Astrocyte (in vitro differentiated cells and primary cell): ENCODE results near the gene EFNA5. TPM values are rescaled to one million over a fixed set of nuclear protein-coding genes. Genes with fewer than 3 reads are reported as not detected.

Source experiments
- DNase-seq: peaks from one replicate; pipeline ENCODE4 v3.0.0-alpha.2; 2010; ENCODE audit warnings: low read depth
- FAIRE-seq: peaks from 2 replicates; lab custom pipeline; 2011; peaks lifted over from hg19 to GRCh38; lab: Jason Lieb, UNC
- H2AFZ ChIP-seq: 2 replicates; pipeline ENCODE4 v1.6.0; 2012; ENCODE audit warnings: low read depth, low read length, inconsistent platforms
- H3K27ac ChIP-seq: 2 replicates; pipeline ENCODE4 v1.5.1; 2011; ENCODE audit warnings: low read depth, low read length, inconsistent platforms
- H3K27me3 ChIP-seq: 2 replicates; pipeline ENCODE4 v1.6.0; 2011; ENCODE audit warnings: low read length, inconsistent platforms; ENCODE audit not compliant: insufficient read depth
- H3K36me3 ChIP-seq: 2 replicates; pipeline ENCODE4 v1.5.1; 2011; ENCODE audit warnings: low read length, inconsistent platforms; ENCODE audit not compliant: insufficient read depth
- H3K4me1 ChIP-seq: 2 replicates; pipeline ENCODE4 v1.5.1; 2011; ENCODE audit warnings: low read length, inconsistent platforms; ENCODE audit not compliant: insufficient read depth
- H3K4me2 ChIP-seq: 2 replicates; pipeline ENCODE4 v1.6.0; 2012; ENCODE audit warnings: low read length, inconsistent platforms
- H3K4me3 ChIP-seq: 2 replicates; pipeline ENCODE4 v1.5.1; 2011; ENCODE audit warnings: low read depth, mild to moderate bottlenecking, low read length, inconsistent platforms; ENCODE audit not compliant: insufficient read depth
- H3K79me2 ChIP-seq: 2 replicates; pipeline ENCODE4 v1.6.0; 2012; ENCODE audit warnings: mild to moderate bottlenecking, low read length, inconsistent platforms; ENCODE audit not compliant: insufficient read depth
- H3K9ac ChIP-seq: 2 replicates; pipeline ENCODE4 v1.6.0; 2012; ENCODE audit warnings: mild to moderate bottlenecking, low read length, inconsistent platforms
- H3K9me3 ChIP-seq: 2 replicates; pipeline ENCODE4 v1.5.1; 2012; ENCODE audit warnings: low read depth, mild to moderate bottlenecking, low read length, inconsistent platforms; ENCODE audit not compliant: insufficient read depth
- H4K20me1 ChIP-seq: 2 replicates; pipeline ENCODE4 v1.6.0; 2012; ENCODE audit warnings: low read length, inconsistent platforms; ENCODE audit not compliant: insufficient read depth
- H3K27ac Mint-ChIP-seq: one replicate; pipeline ENCODE4 v1.8.0; 2021; ENCODE audit warnings: mild to moderate bottlenecking, mixed read lengths; ENCODE audit not compliant: unreplicated experiment
- H3K27me3 Mint-ChIP-seq: one replicate; pipeline ENCODE4 v1.8.0; 2021; ENCODE audit warnings: low read depth, mixed read lengths; ENCODE audit not compliant: unreplicated experiment
- H3K36me3 Mint-ChIP-seq: one replicate; pipeline ENCODE4 v1.8.0; 2021; ENCODE audit warnings: low read depth, mixed read lengths; ENCODE audit not compliant: unreplicated experiment
- H3K4me1 Mint-ChIP-seq: one replicate; pipeline ENCODE4 v1.8.0; 2021; ENCODE audit warnings: low read depth, mixed read lengths; ENCODE audit not compliant: unreplicated experiment
- H3K4me3 Mint-ChIP-seq: one replicate; pipeline ENCODE4 v1.8.0; 2021; ENCODE audit warnings: mild to moderate bottlenecking, moderate library complexity, mixed read lengths; ENCODE audit not compliant: unreplicated experiment
- H3K9me3 Mint-ChIP-seq: one replicate; pipeline ENCODE4 v1.8.0; 2021; ENCODE audit warnings: mild to moderate bottlenecking, mixed read lengths; ENCODE audit not compliant: unreplicated experiment
- CTCF ChIP-seq: IDR thresholded peaks from 2 replicates; pipeline ENCODE4 v1.5.1; 2011; ENCODE audit warnings: low read depth, mild to moderate bottlenecking, inconsistent platforms, low read length, moderate library complexity; ENCODE audit not compliant: insufficient read depth
- EZH2 ChIP-seq: IDR thresholded peaks from 2 replicates; pipeline ENCODE4 v1.6.1; 2012; ENCODE audit warnings: mild to moderate bottlenecking, low read length, inconsistent platforms; ENCODE audit not compliant: insufficient read depth
- total RNA-seq: library from RNA; stranded (reverse); gene quantifications from 2 replicates; pipeline ENCODE4 v1.2.1, GENCODE V29; 2021

Gene EFNA5
- total RNA-seq, 1 donor from 2014 or later = 59.3 TPM

DNA sequence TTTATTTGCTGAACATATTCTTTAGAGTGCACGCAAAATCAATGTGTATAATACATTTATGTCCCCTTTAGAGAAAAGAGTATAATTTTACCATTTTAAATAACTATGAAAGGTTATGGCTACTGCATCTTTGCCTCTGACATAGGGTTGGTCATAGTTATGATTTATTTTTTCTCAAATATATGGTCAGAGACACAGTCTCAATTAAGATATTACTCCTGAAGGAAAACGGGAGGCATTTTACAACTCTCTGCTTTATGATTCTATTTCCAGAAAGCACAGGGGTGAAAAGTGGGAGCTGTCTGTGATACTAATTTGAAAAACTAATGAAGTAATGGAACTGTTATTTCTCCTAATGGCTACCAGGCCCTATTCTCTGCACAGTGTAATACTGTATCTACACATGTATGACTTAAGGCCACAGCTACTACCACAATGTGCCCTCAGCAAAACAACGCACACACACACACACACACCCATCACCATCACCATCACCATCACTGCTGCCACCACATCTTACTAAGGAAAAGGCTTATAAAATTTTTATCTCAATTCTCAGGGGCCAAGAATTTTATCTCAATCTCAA is 262.9 kb downstream of the EFNA5 start:
- H3K27ac ChIP-seq = no peak overlapping the region
- Mint-ChIP-seq H3K4me3 (no peak overlapping the region), H3K27me3 (no peaks in the 10 kb centered on the region), H3K4me1 (peaks cover 19% of the 10 kb centered on the region), H3K27ac (no peak overlapping the region), H3K9me3 (no peaks in the 10 kb centered on the region), H3K36me3 (no peaks in the 10 kb centered on the region)
- no peak overlapping the region for H2AFZ ChIP-seq
- no peaks in the 10 kb centered on the region for H3K79me2 ChIP-seq
- H3K36me3 ChIP-seq = no peaks in the 10 kb centered on the region
- FAIRE-seq (no peak), DNase-seq (no peak)
- TF ChIP-seq EZH2 (no peak), CTCF (no peak)
- H3K4me1 ChIP-seq = no peaks in the 10 kb centered on the region
- H3K27me3 ChIP-seq = no peaks in the 10 kb centered on the region
- H4K20me1 ChIP-seq = no peaks in the 10 kb centered on the region
- no peak overlapping the region for H3K4me2 ChIP-seq
- H3K9ac ChIP-seq = no peak overlapping the region
- no peaks in the 10 kb centered on the region for H3K9me3 ChIP-seq
- H3K4me3 ChIP-seq = no peak overlapping the region

DNA sequence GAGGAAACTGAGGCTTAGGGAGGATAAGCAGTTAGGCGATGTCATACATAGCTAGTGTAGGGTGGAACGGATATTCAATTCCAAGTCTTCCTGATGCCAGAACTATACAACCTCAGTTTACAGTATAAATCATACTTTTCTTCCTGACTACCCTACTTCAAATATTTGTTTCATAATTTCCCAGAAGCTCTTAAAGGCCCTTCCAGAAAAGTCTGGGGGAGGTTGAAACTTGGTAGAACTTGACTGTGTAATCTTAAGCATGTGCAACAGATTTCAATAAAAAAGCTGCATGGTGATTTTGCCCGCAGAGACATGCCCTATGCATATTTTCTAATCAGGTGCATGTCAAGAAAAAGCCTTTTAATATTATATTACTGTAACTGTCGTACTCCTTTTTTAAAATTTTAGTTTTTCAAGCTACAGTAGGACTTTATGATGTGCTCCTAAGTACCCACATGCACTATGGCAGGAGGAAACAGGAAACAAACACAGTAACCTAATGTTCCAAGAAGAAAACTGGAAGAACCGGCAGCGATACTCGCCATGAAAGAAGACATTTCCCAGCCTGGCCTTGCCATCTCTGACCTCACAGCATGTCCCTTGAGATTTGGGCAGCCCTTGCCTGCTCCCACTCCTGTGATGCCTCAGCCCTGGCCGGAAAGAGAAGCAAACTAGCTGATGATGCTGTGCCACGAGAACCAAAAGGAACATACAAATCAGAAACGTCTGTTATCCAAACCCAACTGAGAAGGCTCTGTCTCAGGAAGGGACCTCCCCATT is 266.0 kb downstream of the EFNA5 start:
- Histone ChIP-seq H2AFZ (no peak overlapping the region), H3K27ac (no peak overlapping the region), H3K4me3 (no peak overlapping the region), H3K36me3 (no peaks in the 10 kb centered on the region), H4K20me1 (no peaks in the 10 kb centered on the region), H3K27me3 (no peaks in the 10 kb centered on the region), H3K4me2 (no peak overlapping the region), H3K9ac (no peak overlapping the region), H3K4me1 (no peaks in the 10 kb centered on the region), H3K9me3 (no peaks in the 10 kb centered on the region), H3K79me2 (no peaks in the 10 kb centered on the region)
- H3K27me3 Mint-ChIP-seq = no peaks in the 10 kb centered on the region
- no peak for TF ChIP-seq CTCF
- TF ChIP-seq EZH2 = no peak
- no peak overlapping the region for H3K4me3 Mint-ChIP-seq
- H3K4me1 Mint-ChIP-seq = peaks cover 33% of the 10 kb centered on the region
- no peak for FAIRE-seq
- DNase-seq = no peak
- H3K36me3 Mint-ChIP-seq = no peaks in the 10 kb centered on the region
- no peak overlapping the region for H3K27ac Mint-ChIP-seq
- H3K9me3 Mint-ChIP-seq = no peaks in the 10 kb centered on the region
